Astrocyte of the spinal cord (primary cell): ENCODE results near the gene ANKRD26.

Experiments used
- DNase-seq: peaks from one replicate; pipeline ENCODE4 v3.0.0; 2011; ENCODE audit warnings: low read depth, low spot score
- H3K4me3 ChIP-seq: 2 replicates; pipeline ENCODE4 v1.5.1; 2011; ENCODE audit warnings: low read depth, mild to moderate bottlenecking, low read length, moderate library complexity
- CTCF ChIP-seq: IDR thresholded peaks from 2 replicates; pipeline ENCODE4 v1.5.1; 2012; ENCODE audit warnings: low read depth, mild to moderate bottlenecking, low read length, inconsistent platforms
- in situ Hi-C: cut with HindIII; loops from 2 replicates; pipeline ENCODE4 v1.10.0; 2017; ENCODE audit warnings: low sequenced_read_pairs

The ANKRD26 gene

GRCh38 chr10:26983156-26983555 is 117.1 kb downstream of the ANKRD26 start:
- H3K4me3 ChIP-seq, result no peak overlapping the region
- no peak for DNase-seq
- no peak for TF ChIP-seq CTCF
- in situ Hi-C loops, result no loop called here

- no peak overlapping the region for H3K4me3 ChIP-seq
- TF ChIP-seq CTCF, result no peak
- DNase-seq, result no peak
- in situ Hi-C loops, result no loop called here
These were observed 118.2 kb downstream of the ANKRD26 start for GRCh38 chr10:26982058-26982457.

GRCh38 chr10:26981232-26981824 is 119.0 kb downstream of the ANKRD26 start:
- no peak overlapping the region for H3K4me3 ChIP-seq
- in situ Hi-C loops, result no loop called here
- no peak for DNase-seq
- TF ChIP-seq CTCF, result no peak

DNA sequence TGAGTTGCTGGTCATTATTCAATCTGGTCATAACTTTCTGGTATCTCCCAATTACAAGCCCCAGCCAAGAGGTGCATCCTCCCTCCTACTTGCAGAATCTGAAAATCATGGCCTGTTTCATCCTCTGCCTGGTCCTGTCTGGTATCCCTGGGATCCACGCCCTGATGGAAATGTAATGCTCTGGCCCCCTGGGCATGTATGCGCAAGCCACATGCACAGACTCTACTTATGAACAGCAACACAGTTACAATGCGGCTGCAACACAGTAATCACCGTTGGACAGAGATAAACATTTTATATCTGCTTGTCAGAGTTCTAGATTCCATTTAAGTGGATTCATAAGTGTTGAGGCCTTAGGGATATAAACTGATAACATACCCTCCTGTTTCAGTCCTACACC is 121.8 kb downstream of the ANKRD26 start:
- no peak overlapping the region for H3K4me3 ChIP-seq
- TF ChIP-seq CTCF, result no peak
- in situ Hi-C loops, result no loop called here
- DNase-seq, result no peak

DNA sequence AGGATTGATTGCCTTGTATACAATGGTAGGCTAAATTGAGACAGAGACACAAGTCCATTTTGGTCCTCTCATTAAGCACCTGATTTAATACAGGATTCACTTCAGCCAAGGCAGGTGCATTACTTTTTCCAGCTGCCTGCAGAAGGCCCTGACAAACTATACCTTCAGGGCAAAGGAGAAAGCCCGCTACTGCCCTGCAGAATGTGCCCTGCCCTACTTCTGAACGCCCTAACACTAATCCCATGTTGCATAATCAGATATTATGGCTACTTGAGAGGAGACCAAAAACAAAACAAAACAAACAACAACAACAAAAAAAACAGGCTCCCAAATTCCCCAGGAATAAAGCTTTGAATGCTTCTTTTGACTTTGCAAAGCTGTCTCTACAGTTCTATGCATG is 122.7 kb downstream of the ANKRD26 start:
- no peak overlapping the region for H3K4me3 ChIP-seq
- TF ChIP-seq CTCF, result no peak
- no peak for DNase-seq
- in situ Hi-C loops, result no loop called here

- no peak overlapping the region for H3K4me3 ChIP-seq
- TF ChIP-seq CTCF, result no peak
- in situ Hi-C loops, result no loop called here
- DNase-seq, result no peak
These were observed 129.6 kb downstream of the ANKRD26 start for GRCh38 chr10:26970667-26971066.
